ENCODE data around the gene GUCA1C. TPM values are rescaled to one million over a fixed set of nuclear protein-coding genes. Genes with fewer than 3 reads are reported as not detected.

The GUCA1C gene
- total and polyA plus RNA-seq, 8 donors, result 2.9 to 21.0 (median 15.2) TPM

GRCh38 chr3:108953210-108953609, 469 bp downstream of the GUCA1C start:
- peak overlapping the region in 2 of 4 donors; percentile 49 to 61 for H3K27ac ChIP-seq
- H3K36me3 ChIP-seq, result no peaks in the 10 kb centered on the region
- DNase-seq, result no peak
- no peaks in the 10 kb centered on the region for H3K9me3 ChIP-seq
- ATAC-seq, result peak; percentile 55 to 71 (median 60)
- peaks cover 0 to 5% (median 0%) of the 10 kb centered on the region in 3 donors for H3K4me1 ChIP-seq
- no peaks in the 10 kb centered on the region for H3K27me3 ChIP-seq
- intact Hi-C loops (cut with DNase I), result no loop called here
- peak overlapping the region in 3 of 4 donors; percentile 2 to 37 (median 32) for H3K4me3 ChIP-seq
- FAIRE-seq, result no peak
- WGBS, 2 donors, result 35 to 38% methylated on average over 4 of the region's 4 CpGs
- no peak for TF ChIP-seq CTCF (IDR thresholded peaks at IDR 0.05)

- intact Hi-C loops (cut with DNase I), result no loop called here
- peak; percentile 61 to 73 (median 64) for ATAC-seq
- peak overlapping the region; percentile 10 to 37 (median 24) for H3K4me3 ChIP-seq
- no peaks in the 10 kb centered on the region for H3K9me3 ChIP-seq
- 35 to 38% methylated on average over 7 of the region's 7 CpGs for WGBS, 2 donors
- no peak for TF ChIP-seq CTCF (IDR thresholded peaks at IDR 0.05)
- no peak for FAIRE-seq
- peaks cover 0 to 5% (median 0%) of the 10 kb centered on the region in 3 donors for H3K4me1 ChIP-seq
- peak in 1 of 6 donors; percentile 13 for DNase-seq
- peak overlapping the region in 2 of 4 donors; percentile 49 to 61 for H3K27ac ChIP-seq
- H3K36me3 ChIP-seq, result no peaks in the 10 kb centered on the region
- H3K27me3 ChIP-seq, result no peaks in the 10 kb centered on the region
Measured at GRCh38 chr3:108951820-108952501, 1.7 kb downstream of the GUCA1C start.

- no peak overlapping the region for H3K4me3 ChIP-seq
- WGBS, 2 donors, result 75 to 80% methylated on average over 2 of the region's 2 CpGs
- H3K4me1 ChIP-seq, result no peaks in the 10 kb centered on the region
- intact Hi-C loops (cut with DNase I), result no loop called here
- FAIRE-seq (no peak), ATAC-seq (no peak), DNase-seq (no peak)
- no peak overlapping the region for H3K27ac ChIP-seq
- no peaks in the 10 kb centered on the region for H3K9me3 ChIP-seq
- H3K36me3 ChIP-seq, result no peaks in the 10 kb centered on the region
- no peaks in the 10 kb centered on the region for H3K27me3 ChIP-seq
- TF ChIP-seq CTCF (IDR thresholded peaks at IDR 0.05), result no peak
Measured at GRCh38 chr3:108947855-108948254, 5.8 kb downstream of the GUCA1C start.

- DNase-seq (no peak), ATAC-seq (no peak), FAIRE-seq (no peak)
- H3K9me3 ChIP-seq, result no peaks in the 10 kb centered on the region
- H3K36me3 ChIP-seq, result no peaks in the 10 kb centered on the region
- H3K27me3 ChIP-seq, result no peaks in the 10 kb centered on the region
- no peak overlapping the region for H3K27ac ChIP-seq
- 90 to 92% methylated on average over 11 of the region's 11 CpGs for WGBS, 2 donors
- H3K4me3 ChIP-seq, result no peak overlapping the region
- intact Hi-C loops (cut with DNase I), result no loop called here
- peaks cover 0 to 2% (median 0%) of the 10 kb centered on the region in 3 donors for H3K4me1 ChIP-seq
- TF ChIP-seq CTCF (IDR thresholded peaks at IDR 0.05), result no peak
Measured at GRCh38 chr3:108946292-108947285, 7.1 kb downstream of the GUCA1C start.

Data from pancreas (tissue), 10 donors.